Activated CD4-positive, CD25-positive, alpha-beta regulatory T cell treated with anti-CD3 and anti-CD28 coated beads, Interleukin-2, amount 50 U/mL, for 72 hours (primary cell): ENCODE data around the gene FTSJ1.
"Not testable (repeated sequence)": the region's sequence is repeated elsewhere in the genome, so short reads cannot be mapped to it uniquely, and the experiment has no call there.

Experiments
- DNase-seq: peaks from one replicate; pipeline ENCODE4 v3.0.0; 2021

FTSJ1 gene

GRCh38 chrX:48504261-48504660 is 28.3 kb downstream of the FTSJ1 start:
- no peak for DNase-seq

- no peak for DNase-seq
Measured at GRCh38 chrX:48505481-48505880, 29.5 kb downstream of the FTSJ1 start.

- DNase-seq, result no peak
Measured at GRCh38 chrX:48507246-48507645, 31.2 kb downstream of the FTSJ1 start.

GRCh38 chrX:48508400-48509244 is 32.6 kb downstream of the FTSJ1 start, which contains the start of gene PORCN:
Gene PORCN (plus strand): TSS chrX:48508992. CDS start chrX:48509821, 829 bp downstream.
- peak; percentile 75 for DNase-seq

- no peak for DNase-seq
Measured at GRCh38 chrX:48509245-48509590, 33.2 kb downstream of the FTSJ1 start.

- DNase-seq, result no peak
Measured at GRCh38 chrX:48509619-48510018, 33.6 kb downstream of the FTSJ1 start.

GRCh38 chrX:48511560-48511959 is 35.6 kb downstream of the FTSJ1 start:
- DNase-seq, result no peak

GRCh38 chrX:48512371-48512935 is 36.5 kb downstream of the FTSJ1 start:
- DNase-seq, result no peak

GRCh38 chrX:48513670-48514069 is 37.7 kb downstream of the FTSJ1 start:
- DNase-seq, result no peak

- no peak for DNase-seq
Measured at GRCh38 chrX:48514126-48514806, 38.3 kb downstream of the FTSJ1 start.

- DNase-seq, result no peak
Measured at GRCh38 chrX:48514868-48515460, 39.0 kb downstream of the FTSJ1 start.

GRCh38 chrX:48515842-48516241 is 39.8 kb downstream of the FTSJ1 start:
- no peak for DNase-seq

GRCh38 chrX:48516285-48516684 is 40.3 kb downstream of the FTSJ1 start:
- DNase-seq, result no peak

GRCh38 chrX:48516987-48517386 is 41.0 kb downstream of the FTSJ1 start:
- no peak for DNase-seq

- not testable (repeated sequence) for DNase-seq
Measured at GRCh38 chrX:48519481-48519880, 43.5 kb downstream of the FTSJ1 start.

- DNase-seq, result no peak
Measured at GRCh38 chrX:48520455-48520854, 44.5 kb downstream of the FTSJ1 start.

- DNase-seq, result no peak
Measured at GRCh38 chrX:48520976-48521352, 45.0 kb downstream of the FTSJ1 start.

- DNase-seq, result peak; percentile 90
Measured at GRCh38 chrX:48521353-48522243, 45.6 kb downstream of the FTSJ1 start, which contains the start of gene EBP. Gene EBP (plus strand): TSS chrX:48521808. CDS start chrX:48523772, 1,964 bp downstream.

- no peak for DNase-seq
Measured at GRCh38 chrX:48522291-48522690, 46.3 kb downstream of the FTSJ1 start.

GRCh38 chrX:48523682-48524081 is 47.7 kb downstream of the FTSJ1 start:
- DNase-seq, result no peak

- not testable (repeated sequence) for DNase-seq
Measured at GRCh38 chrX:48525853-48526252, 49.9 kb downstream of the FTSJ1 start.

- DNase-seq, result no peak
Measured at GRCh38 chrX:48530736-48531135, 54.7 kb downstream of the FTSJ1 start.
